ENCODE data around the gene TP53BP2.
"Not testable (repeated sequence)": the region's sequence is repeated elsewhere in the genome, so short reads cannot be mapped to it uniquely, and the experiment has no call there.

The TP53BP2 gene

DNA sequence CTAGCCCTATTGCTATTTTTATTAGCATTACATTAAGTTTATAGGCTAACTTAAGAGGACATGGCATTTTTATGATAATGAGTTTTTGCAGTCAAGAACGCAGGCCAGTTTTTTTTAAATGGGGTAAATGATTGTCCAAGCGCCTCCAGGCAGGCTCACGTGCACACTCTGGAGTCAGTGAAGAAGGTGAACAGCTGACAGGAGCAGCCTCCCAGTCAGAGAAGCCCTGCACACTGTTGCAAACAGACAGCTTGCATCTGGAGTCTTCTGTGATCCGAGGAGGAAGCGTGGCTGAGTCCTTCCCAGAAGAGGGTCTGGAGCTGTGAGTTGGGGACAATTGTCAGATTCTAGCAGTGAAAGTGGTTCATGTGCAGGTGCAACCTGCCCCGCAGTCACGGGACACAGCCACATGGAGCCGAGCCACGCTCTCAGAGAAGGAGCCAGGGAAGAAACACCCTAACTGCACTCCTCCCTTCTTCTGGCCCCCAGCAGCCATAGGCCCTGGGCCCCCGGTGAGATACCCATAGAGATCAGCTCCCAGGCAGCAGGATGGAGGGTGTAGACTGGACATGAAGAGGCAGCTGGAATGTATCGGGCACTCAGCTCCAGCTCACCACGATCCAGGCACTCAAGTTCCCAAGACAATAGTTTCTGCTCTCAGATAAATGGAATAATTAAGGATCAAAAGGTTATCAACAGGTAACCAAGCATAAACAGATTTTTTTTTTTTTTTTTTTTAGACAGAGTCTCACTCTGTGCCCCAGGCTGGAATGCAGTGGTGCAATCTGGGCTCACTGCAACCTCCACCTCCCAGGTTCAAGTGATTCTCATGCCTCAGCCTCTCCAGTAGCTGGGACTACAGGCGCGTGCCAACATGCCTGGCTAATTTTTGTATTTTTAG is 107.0 kb downstream of the TP53BP2 start:
- no peak overlapping the region for H2AFZ ChIP-seq (ENCODE audit: low read depth)
- no peak overlapping the region for H3K9ac ChIP-seq
- no peak overlapping the region for H3K4me3 ChIP-seq (IDR thresholded peaks at IDR 0.05; ENCODE audit: insufficient read depth, low read depth, low read length)
- H3K27ac ChIP-seq = no peak overlapping the region
- no peaks in the 10 kb centered on the region for H3K27me3 ChIP-seq (ENCODE audit: insufficient read depth, low read depth)
- H3K4me1 ChIP-seq (ENCODE audit: low read depth, poor library complexity, severe bottlenecking) = peaks cover 7% of the 10 kb centered on the region
- H4K20me1 ChIP-seq (ENCODE audit: insufficient read depth) = no peaks in the 10 kb centered on the region
- H3K79me2 ChIP-seq (ENCODE audit: insufficient read depth, low read depth) = no peaks in the 10 kb centered on the region
- no peak overlapping the region for H3K4me2 ChIP-seq
- TF ChIP-seq, protein P1, sequence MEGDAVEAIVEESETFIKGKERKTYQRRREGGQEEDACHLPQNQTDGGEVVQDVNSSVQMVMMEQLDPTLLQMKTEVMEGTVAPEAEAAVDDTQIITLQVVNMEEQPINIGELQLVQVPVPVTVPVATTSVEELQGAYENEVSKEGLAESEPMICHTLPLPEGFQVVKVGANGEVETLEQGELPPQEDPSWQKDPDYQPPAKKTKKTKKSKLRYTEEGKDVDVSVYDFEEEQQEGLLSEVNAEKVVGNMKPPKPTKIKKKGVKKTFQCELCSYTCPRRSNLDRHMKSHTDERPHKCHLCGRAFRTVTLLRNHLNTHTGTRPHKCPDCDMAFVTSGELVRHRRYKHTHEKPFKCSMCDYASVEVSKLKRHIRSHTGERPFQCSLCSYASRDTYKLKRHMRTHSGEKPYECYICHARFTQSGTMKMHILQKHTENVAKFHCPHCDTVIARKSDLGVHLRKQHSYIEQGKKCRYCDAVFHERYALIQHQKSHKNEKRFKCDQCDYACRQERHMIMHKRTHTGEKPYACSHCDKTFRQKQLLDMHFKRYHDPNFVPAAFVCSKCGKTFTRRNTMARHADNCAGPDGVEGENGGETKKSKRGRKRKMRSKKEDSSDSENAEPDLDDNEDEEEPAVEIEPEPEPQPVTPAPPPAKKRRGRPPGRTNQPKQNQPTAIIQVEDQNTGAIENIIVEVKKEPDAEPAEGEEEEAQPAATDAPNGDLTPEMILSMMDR (conservative IDR thresholded peaks at IDR 0.05; ENCODE audit: low read depth, low read length) = no peak
- H3K36me3 ChIP-seq (ENCODE audit: insufficient read depth) = no peaks in the 10 kb centered on the region

DNA sequence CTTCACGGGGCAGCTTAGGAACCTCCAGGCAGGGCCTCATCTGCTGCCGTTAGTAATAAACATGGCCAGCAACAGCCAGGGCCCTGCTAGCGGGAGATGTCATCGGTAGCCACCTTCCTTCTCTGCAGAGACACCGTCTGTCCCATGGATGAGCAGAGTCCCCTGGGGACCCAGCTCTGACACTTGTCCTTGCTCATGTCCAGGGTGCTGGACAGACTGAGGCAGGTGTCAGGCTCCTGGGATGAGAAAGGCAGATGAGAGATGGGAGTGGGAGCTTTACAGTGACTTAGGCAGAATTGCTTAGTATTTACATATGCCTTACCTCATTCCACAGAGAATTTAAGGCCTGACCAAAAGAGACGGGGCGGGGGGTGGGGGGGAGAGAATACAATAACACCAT is 108.4 kb downstream of the TP53BP2 start:
- H4K20me1 ChIP-seq (ENCODE audit: insufficient read depth) = no peaks in the 10 kb centered on the region
- no peak overlapping the region for H3K4me3 ChIP-seq (IDR thresholded peaks at IDR 0.05; ENCODE audit: insufficient read depth, low read depth, low read length)
- no peaks in the 10 kb centered on the region for H3K79me2 ChIP-seq (ENCODE audit: insufficient read depth, low read depth)
- no peak overlapping the region for H3K27ac ChIP-seq
- no peak overlapping the region for H2AFZ ChIP-seq (ENCODE audit: low read depth)
- no peak overlapping the region for H3K4me2 ChIP-seq
- H3K4me1 ChIP-seq (ENCODE audit: low read depth, poor library complexity, severe bottlenecking) = peaks cover 7% of the 10 kb centered on the region
- TF ChIP-seq, protein P1 (conservative IDR thresholded peaks at IDR 0.05; ENCODE audit: low read depth, low read length) = no peak
- H3K9ac ChIP-seq = no peak overlapping the region
- H3K27me3 ChIP-seq (ENCODE audit: insufficient read depth, low read depth) = no peaks in the 10 kb centered on the region
- no peaks in the 10 kb centered on the region for H3K36me3 ChIP-seq (ENCODE audit: insufficient read depth)

DNA sequence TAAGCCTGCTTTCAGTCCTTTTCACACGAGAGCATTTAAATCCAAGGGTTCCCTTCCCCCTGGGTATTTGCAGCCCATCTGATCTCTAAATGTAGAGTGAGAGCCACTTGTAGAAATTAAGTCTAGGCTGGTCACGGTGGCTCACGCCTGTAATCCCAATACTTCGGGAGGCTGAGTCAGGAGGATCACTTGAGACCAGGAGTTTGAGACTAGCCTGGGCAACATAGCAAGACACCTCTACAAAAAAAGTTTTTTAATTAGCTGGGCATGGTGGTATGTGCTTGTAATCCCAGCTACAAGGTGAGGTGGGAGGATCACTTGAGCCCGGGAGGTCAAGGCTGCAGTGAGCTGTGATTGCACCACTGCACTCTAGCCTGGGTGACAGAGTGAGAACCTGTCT is 109.1 kb downstream of the TP53BP2 start:
- not testable (repeated sequence) for H3K79me2 ChIP-seq (ENCODE audit: insufficient read depth, low read depth); H3K4me2 ChIP-seq; H4K20me1 ChIP-seq (ENCODE audit: insufficient read depth); H3K27me3 ChIP-seq (ENCODE audit: insufficient read depth, low read depth); H3K4me3 ChIP-seq (IDR thresholded peaks at IDR 0.05; ENCODE audit: insufficient read depth, low read depth, low read length); H3K36me3 ChIP-seq (ENCODE audit: insufficient read depth); H2AFZ ChIP-seq (ENCODE audit: low read depth); H3K27ac ChIP-seq; H3K9ac ChIP-seq; H3K4me1 ChIP-seq (ENCODE audit: low read depth, poor library complexity, severe bottlenecking)

DNA sequence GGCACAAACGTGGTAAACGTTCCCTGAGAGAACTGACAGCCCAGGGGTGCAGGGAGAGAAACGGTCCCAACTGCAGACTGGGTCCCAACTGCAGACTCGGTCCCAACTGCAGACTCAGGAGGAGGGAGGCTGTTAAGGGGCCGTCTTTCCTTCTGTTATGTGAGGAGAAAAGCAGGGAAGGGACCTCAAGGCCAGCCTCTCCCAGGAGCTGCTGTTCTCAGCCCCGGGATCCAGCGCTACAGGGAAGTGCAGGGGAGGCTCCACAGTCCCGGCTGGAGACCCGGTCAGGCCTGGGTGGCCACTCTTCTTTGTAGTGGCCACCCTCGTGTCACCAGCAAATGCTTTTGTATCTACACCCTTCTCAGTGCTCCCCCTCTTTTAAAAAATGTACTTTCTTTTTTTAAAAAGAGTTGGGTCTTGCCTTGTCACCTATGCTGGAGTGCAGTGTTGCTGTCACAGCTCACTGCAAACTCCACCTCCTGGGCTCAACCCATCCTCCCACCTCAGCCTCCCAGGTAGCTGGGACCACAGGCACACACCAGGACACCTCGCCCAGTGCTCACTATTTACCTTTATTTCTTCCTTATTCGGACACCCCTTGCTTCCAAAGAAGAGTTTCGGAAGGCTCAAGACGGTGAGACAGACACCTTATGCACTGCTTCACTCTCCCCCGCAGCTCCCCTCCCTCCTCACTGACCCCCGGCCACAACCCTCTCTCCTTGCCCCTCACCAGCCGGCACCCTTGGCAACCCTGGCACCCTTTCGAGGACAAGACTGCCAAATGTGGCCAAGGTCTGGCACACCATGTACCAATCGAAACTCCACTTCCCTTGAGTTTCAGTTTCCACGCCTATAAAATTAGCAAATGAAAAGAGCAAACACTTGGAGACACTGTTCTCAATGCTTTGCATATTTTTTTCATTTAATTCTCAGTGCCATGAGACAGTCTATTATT is 111.6 kb downstream of the TP53BP2 start:
- no peak overlapping the region for H3K4me3 ChIP-seq (IDR thresholded peaks at IDR 0.05; ENCODE audit: insufficient read depth, low read depth, low read length)
- H3K27ac ChIP-seq = no peak overlapping the region
- H3K79me2 ChIP-seq (ENCODE audit: insufficient read depth, low read depth) = no peaks in the 10 kb centered on the region
- H3K27me3 ChIP-seq (ENCODE audit: insufficient read depth, low read depth) = no peaks in the 10 kb centered on the region
- H4K20me1 ChIP-seq (ENCODE audit: insufficient read depth) = no peaks in the 10 kb centered on the region
- H3K36me3 ChIP-seq (ENCODE audit: insufficient read depth) = no peaks in the 10 kb centered on the region
- no peak overlapping the region for H2AFZ ChIP-seq (ENCODE audit: low read depth)
- TF ChIP-seq, protein P1 (conservative IDR thresholded peaks at IDR 0.05; ENCODE audit: low read depth, low read length) = no peak
- no peak overlapping the region for H3K4me2 ChIP-seq
- H3K4me1 ChIP-seq (ENCODE audit: low read depth, poor library complexity, severe bottlenecking) = peaks cover 7% of the 10 kb centered on the region
- H3K9ac ChIP-seq = no peak overlapping the region

Measured in KMS-11 (cell line).